ENCODE results near the gene LRRC45. TPM values are rescaled to one million over a fixed set of nuclear protein-coding genes. Genes with fewer than 3 reads are reported as not detected.

LRRC45 gene
- total RNA-seq, 2 donors from 2014 or later = 16.6 to 60.0 TPM

- no peaks in the 10 kb centered on the region for H3K4me1 ChIP-seq
- no peak overlapping the region for H3K9ac ChIP-seq (ENCODE audit: low read depth in 2 of 2, low read length in 2 of 2)
- H3K27me3 ChIP-seq = no peaks in the 10 kb centered on the region
- peaks cover 30% of the 10 kb centered on the region for H3K36me3 ChIP-seq
- no peak overlapping the region for H3K4me3 ChIP-seq
- intact Hi-C loops (cut with DNase I) = no loop called here
- no peak overlapping the region for H3K27ac ChIP-seq
- DNase-seq = no peak
- no peak for TF ChIP-seq CTCF (IDR thresholded peaks at IDR 0.05)
- H3K9me3 ChIP-seq = no peaks in the 10 kb centered on the region
Measured at GRCh38 chr17:82080048-82080788, 57.1 kb downstream of the LRRC45 start.

Other genes starting within 250 kb of the LRRC45 start
- not detected for gene GCGR, start 219.2 kb upstream of the LRRC45 start, total RNA-seq
- 10 to 100 TPM; 25.9 to 26.2 TPM for gene MCRIP1, start 190.0 kb upstream of the LRRC45 start, total RNA-seq
- gene PPP1R27, start 188.3 kb upstream of the LRRC45 start, total RNA-seq = not detected
- gene P4HB, start 162.8 kb upstream of the LRRC45 start, total RNA-seq = 1,000 to 10,000 TPM in 1 of 2 donors, 100 to 1,000 TPM in 1; 719 to 1,051 TPM
- gene ARHGDIA, start 152.0 kb upstream of the LRRC45 start, total RNA-seq = 100 to 1,000 TPM; 407 to 546 TPM
- gene ALYREF, start 131.7 kb upstream of the LRRC45 start, total RNA-seq = 100 to 1,000 TPM in 1 of 2 donors, 10 to 100 TPM in 1; 66.6 to 191 TPM
- gene ANAPC11, start 131.6 kb upstream of the LRRC45 start, total RNA-seq = 100 to 1,000 TPM; 106 to 174 TPM
- under 1 TPM in 1 of 2 donors, not detected in 1; 0.22 TPM for gene NPB, start 121.1 kb upstream of the LRRC45 start, total RNA-seq
- 10 to 100 TPM; 47.5 to 71.6 TPM for gene PCYT2, start 111.9 kb upstream of the LRRC45 start, total RNA-seq
- 10 to 100 TPM; 43.3 to 81.9 TPM for gene SIRT7, start 105.1 kb upstream of the LRRC45 start, total RNA-seq
- 10 to 100 TPM; 16.0 to 20.4 TPM for gene MAFG, start 95.6 kb upstream of the LRRC45 start, total RNA-seq
- gene PYCR1, start 86.0 kb upstream of the LRRC45 start, total RNA-seq = 100 to 1,000 TPM in 1 of 2 donors, 10 to 100 TPM in 1; 56.5 to 131 TPM
- gene MYADML2, start 76.1 kb upstream of the LRRC45 start, total RNA-seq = under 1 TPM in 1 of 2 donors, not detected in 1; 0.27 TPM
- gene NOTUM, start 62.1 kb upstream of the LRRC45 start, total RNA-seq = under 1 TPM in 1 of 2 donors, not detected in 1; 0.57 TPM
- gene ASPSCR1, start 45.7 kb upstream of the LRRC45 start, total RNA-seq = 10 to 100 TPM; 21.7 to 43.0 TPM
- 100 to 1,000 TPM in 1 of 2 donors, 10 to 100 TPM in 1; 91.1 to 238 TPM for gene CENPX, start 427 bp upstream of the LRRC45 start, total RNA-seq
- 10 to 100 TPM in 1 of 2 donors, 1 to 10 TPM in 1; 7.0 to 16.6 TPM for gene RAC3, start 8.4 kb downstream of the LRRC45 start, total RNA-seq
- gene DCXR, start 14.4 kb downstream of the LRRC45 start, total RNA-seq = 100 to 1,000 TPM; 115 to 183 TPM
- 10 to 100 TPM; 30.6 to 32.1 TPM for gene RFNG, start 28.5 kb downstream of the LRRC45 start, total RNA-seq
- 100 to 1,000 TPM in 1 of 2 donors, 10 to 100 TPM in 1; 70.8 to 129 TPM for gene GPS1, start 28.6 kb downstream of the LRRC45 start, total RNA-seq
- 100 to 1,000 TPM; 113 to 253 TPM for gene DUS1L, start 42.5 kb downstream of the LRRC45 start, total RNA-seq
- gene FASN, start 74.9 kb downstream of the LRRC45 start, total RNA-seq = 100 to 1,000 TPM; 168 to 198 TPM
- 10 to 100 TPM; 24.5 to 46.1 TPM for gene CCDC57, start 189.5 kb downstream of the LRRC45 start, total RNA-seq
- gene SLC16A3, start 205.7 kb downstream of the LRRC45 start, total RNA-seq = 100 to 1,000 TPM; 148 to 298 TPM